Breast epithelium (tissue), 3 donors: ENCODE results near the gene SLC25A48.

ENCODE experiments used
- POLR2A ChIP-seq: fragments of 450-650 bp; IDR thresholded peaks from one replicate; pipeline ENCODE4 v1.6.1; 2016; ENCODE audit warnings: antibody characterized with exemption, mild to moderate bottlenecking, moderate library complexity
- POLR2AphosphoS5 ChIP-seq, 3 donors: sonication (generic); formaldehyde crosslinking; IDR thresholded peaks; one replicate each; pipeline ENCODE4 v1.6.1; 2017; ENCODE audit warnings: antibody characterized with exemption in 3 of 3
- TF ChIP-seq, protein P1 (sequence below), 3 donors: fragments of 450-650 bp; IDR thresholded peaks; one replicate each; pipeline ENCODE4 v1.5.1; 2016 to 2017; ENCODE audit warnings: antibody characterized with exemption in 3 of 3, mild to moderate bottlenecking in 3 of 3, moderate library complexity in 3 of 3

GRCh38 chr5:135850231-135850630 is 15.8 kb downstream of the SLC25A48 start:
- TF ChIP-seq, protein P1, sequence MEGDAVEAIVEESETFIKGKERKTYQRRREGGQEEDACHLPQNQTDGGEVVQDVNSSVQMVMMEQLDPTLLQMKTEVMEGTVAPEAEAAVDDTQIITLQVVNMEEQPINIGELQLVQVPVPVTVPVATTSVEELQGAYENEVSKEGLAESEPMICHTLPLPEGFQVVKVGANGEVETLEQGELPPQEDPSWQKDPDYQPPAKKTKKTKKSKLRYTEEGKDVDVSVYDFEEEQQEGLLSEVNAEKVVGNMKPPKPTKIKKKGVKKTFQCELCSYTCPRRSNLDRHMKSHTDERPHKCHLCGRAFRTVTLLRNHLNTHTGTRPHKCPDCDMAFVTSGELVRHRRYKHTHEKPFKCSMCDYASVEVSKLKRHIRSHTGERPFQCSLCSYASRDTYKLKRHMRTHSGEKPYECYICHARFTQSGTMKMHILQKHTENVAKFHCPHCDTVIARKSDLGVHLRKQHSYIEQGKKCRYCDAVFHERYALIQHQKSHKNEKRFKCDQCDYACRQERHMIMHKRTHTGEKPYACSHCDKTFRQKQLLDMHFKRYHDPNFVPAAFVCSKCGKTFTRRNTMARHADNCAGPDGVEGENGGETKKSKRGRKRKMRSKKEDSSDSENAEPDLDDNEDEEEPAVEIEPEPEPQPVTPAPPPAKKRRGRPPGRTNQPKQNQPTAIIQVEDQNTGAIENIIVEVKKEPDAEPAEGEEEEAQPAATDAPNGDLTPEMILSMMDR (IDR thresholded peaks at IDR 0.05): no peak
- no peak for TF ChIP-seq POLR2A
- no peak for TF ChIP-seq POLR2AphosphoS5 (IDR thresholded peaks at IDR 0.05)
